ENCODE results near the gene FLVCR2.
"Not testable (repeated sequence)": the region's sequence is repeated elsewhere in the genome, so short reads cannot be mapped to it uniquely, and the experiment has no call there.

Gene FLVCR2

DNA sequence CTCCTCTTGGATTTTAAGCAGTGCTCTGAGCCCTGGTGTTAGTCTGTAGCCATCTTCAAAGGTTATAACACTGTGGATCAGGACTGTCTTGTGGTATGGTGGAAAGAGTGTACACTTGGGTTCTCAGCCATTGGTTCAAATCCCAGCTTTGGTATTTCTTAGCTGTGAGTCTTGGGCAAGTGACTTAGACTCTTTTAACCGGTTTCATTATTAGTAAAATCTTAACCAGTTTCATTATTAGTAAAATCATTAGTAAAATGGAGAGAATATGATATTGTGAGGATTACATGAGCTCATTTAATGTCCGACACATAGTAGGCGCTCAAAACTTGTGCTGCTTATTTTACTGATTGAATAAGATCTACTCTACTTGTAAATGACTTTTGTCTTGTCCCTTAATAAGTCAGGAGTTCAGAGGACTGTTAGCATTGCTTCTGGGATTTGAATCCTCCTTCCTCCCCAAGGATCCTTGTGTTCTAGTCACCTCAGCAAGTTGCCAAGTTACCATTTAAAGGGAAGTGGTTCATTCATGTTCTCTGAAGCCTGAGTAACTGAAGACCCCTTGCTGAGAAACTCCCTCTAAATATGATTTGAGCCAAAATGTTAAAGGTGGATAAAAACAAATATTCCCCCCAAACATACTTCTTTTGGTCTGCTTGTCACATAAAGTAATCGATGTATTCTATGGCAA, 95.1 kb downstream of the FLVCR2 start:
- DNase-seq: no peak

DNA sequence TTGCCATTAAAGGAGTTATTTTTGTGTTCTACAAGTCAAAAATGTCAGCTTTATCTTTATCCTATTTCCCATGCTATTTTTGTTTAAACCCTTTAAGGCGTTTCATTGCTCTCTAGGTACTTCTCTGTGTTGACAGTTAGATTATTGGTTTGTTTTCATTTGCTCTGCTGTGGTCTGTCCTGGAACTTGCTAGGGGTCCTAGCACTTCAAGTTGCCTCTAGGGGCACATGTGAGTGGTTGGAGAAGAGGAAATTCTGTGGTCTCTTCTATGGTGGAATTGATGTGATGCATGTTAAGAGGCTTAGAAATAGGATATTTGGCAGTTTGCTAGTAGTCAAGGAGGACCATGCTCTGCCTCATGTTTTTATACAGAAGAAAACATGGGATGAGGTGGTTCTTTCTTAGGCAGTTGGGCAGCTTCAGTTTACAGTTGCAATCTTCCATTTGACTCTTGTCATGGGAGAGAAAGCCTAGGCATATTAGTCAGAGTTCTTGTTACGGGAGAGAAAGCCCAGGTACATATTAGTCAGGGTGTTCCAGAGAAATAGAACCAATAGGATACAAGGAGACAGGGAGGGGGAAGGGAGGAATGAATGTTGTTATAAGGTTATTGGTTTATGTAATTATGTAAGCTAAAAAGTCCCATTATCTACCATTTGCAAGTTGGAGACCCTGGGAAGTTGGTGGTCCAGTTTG, 97.0 kb downstream of the FLVCR2 start:
- DNase-seq: no peak

DNA sequence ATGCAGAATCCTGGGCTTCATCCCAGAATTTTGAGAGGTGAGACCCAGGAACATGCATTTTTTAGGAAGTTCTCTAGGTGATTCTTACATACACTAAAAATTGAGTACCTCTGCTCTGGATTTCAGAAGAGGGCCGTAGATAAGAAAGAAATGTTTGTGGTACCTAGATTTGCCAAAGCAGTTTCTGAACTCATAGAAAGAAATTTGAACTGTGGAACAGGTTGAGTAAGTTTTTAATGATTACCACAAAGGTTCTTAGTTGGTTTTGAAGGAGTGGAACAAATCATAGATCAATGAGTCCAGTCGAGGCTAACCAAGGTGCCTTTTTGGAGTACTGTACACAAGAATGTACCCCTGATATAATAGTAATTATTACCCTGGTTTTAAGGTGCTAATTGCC, 107.5 kb downstream of the FLVCR2 start:
- no peak for DNase-seq

DNA sequence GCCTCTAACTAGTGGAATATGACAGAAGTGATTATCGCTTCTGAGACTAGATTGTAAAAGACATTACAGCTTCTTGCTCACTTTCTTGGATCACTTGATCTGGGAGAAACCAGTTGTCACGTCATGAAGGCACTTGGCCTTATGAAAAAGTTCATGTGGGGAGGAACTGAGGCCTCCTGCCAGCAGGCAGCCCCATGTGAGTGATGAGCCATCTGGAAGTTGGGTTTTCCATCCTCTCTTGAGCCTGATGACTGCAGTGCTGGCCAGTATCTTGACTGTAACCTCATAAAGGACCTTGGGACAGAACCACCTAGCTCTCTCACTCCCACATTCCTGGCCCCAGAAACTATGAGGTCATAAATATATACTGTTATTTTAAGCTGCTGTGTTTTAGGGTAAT, 110.6 kb downstream of the FLVCR2 start:
- DNase-seq: no peak

DNA sequence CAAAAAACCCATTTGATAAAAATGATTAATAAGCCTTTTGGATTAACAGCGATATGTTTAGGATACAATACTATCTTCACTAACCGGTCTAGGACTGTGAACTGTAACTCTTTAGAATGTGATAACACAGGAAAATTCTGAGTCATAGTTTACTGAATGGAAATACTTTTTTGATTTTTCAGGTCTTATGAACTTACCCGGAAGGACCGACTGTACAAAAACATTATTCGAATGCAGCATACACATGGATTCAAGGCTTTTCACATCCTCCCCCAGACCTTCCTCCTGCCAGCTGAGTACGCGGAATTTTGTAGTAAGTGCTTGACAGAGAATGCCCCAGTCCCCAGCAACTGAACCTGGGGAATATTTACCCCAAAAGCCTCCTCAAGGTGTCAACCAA, 111.6 kb downstream of the FLVCR2 start:
- DNase-seq: no peak

DNA sequence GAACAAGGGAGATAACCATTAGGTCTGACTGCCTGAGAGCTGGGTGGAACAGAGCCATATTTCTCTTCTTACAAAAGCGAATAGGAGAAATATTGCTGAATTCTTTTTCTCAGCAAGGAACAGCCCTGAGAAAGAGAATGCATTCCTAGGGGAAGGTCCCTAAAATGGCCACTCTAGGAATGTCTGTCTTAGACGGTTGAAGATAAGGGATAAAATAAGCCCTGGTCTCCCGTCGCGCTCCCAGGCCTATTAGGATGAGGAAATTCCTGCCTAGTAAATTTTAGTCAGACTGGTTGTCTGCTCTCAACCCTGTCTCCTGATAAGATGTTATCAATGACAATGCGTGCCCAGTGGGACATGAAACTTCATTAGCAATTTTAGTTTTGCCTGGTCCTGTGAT, 116.6 kb downstream of the FLVCR2 start:
- not testable (repeated sequence) for DNase-seq

DNA sequence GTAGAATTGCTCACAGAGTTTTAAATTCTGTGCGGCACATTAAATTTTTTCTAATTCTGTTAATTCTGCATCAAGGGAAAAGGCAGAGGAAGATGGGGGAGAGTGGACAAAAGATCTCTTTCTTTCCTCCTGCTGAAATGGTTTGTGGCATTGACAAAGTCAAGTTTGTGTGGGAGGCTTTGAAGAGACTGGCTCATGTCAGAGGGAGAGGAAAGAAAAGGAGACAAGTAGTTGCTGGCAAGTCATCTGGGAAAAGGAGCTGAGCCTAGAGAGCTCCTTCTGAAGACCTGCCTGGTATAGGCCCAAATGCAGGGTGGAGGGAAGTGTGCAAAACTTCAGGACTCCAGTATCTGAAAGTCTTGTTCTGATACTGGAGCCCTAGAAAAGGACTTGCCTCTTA, 119.0 kb downstream of the FLVCR2 start:
- no peak for DNase-seq

All from effector CD4-positive, alpha-beta T cell (primary cell).